B cell (primary cell): ENCODE measurements around the gene GRID1. TPM values are rescaled to one million over a fixed set of nuclear protein-coding genes. Genes with fewer than 3 reads are reported as not detected.

Source experiments
- ATAC-seq: fragments of 200-7000 bp; cut with Tn5 transposase; one replicate; pipeline ENCODE4 v1.10.0; 2021; ENCODE audit warnings: low read depth, mild to moderate bottlenecking, moderate number of reproducible peaks, moderate library complexity
- CTCF ChIA-PET: fragments of 350-600 bp; sonication (Branson Sonifier 250); formaldehyde crosslinking; loops from one replicate; lab custom pipeline; 2021; ENCODE audit warnings: antibody characterized with exemption, inconsistent platforms; lab: Charles Lee
- POLR2A ChIA-PET: fragments of 350-600 bp; sonication (Branson Sonifier 250); formaldehyde crosslinking; loops from one replicate; lab custom pipeline; 2021; ENCODE audit warnings: antibody characterized with exemption; lab: Charles Lee
- DNase-seq: peaks from one replicate; pipeline ENCODE4 v3.0.0; 2013
- H2AFZ ChIP-seq: 2 replicates; pipeline ENCODE4 v1.6.1; 2012; ENCODE audit warnings: mild to moderate bottlenecking, low read depth, low read length; ENCODE audit not compliant: insufficient read depth, poor library complexity, severe bottlenecking
- H3K27ac ChIP-seq, 2 donors: 1 replicate in 1 of 2; 2 replicates in 1 of 2; pipeline ENCODE4 v1.5.1; 2012 to 2013; ENCODE audit warnings: low read length in 2 of 2, mild to moderate bottlenecking in 2 of 2, moderate library complexity in 1 of 2
- H3K27me3 ChIP-seq, 4 experiments: fragments of 200-600 bp in 1 of 4; sonication (generic) in 1 of 4; replicated peaks in 1 of 4; 1 replicate in 2 of 4; 2 replicates in 2 of 4; pipeline versions ENCODE4 v1.6.1 to v1.7.0; 2013 to 2016; ENCODE audit warnings: low read length in 3 of 4, mild to moderate bottlenecking in 2 of 4, mixed read lengths in 1 of 4, moderate library complexity in 1 of 4; ENCODE audit not compliant: insufficient read depth in 4 of 4, control insufficient read depth in 3 of 4; ENCODE audit errors: control extremely low read depth in 1 of 4
- H3K36me3 ChIP-seq, 2 experiments: replicated peaks in 1 of 2; 1 replicate in 1 of 2; 2 replicates in 1 of 2; pipeline versions ENCODE4 v1.6.1 to v1.7.1; 2013; ENCODE audit warnings: low read length in 1 of 2; ENCODE audit not compliant: insufficient read depth in 2 of 2, control insufficient read depth in 1 of 2; ENCODE audit errors: control extremely low read depth in 1 of 2, extremely low read depth in 1 of 2
- H3K4me1 ChIP-seq, 2 donors: fragments of 200-600 bp in 1 of 2; sonication (generic) in 1 of 2; 1 replicate in 1 of 2; 2 replicates in 1 of 2; pipeline versions ENCODE4 v1.5.1 to v1.6.1; 2013 to 2017; ENCODE audit warnings: low read length in 2 of 2; ENCODE audit not compliant: control insufficient read depth in 2 of 2, insufficient read depth in 2 of 2
- H3K4me2 ChIP-seq: replicated peaks from 2 replicates; pipeline ENCODE3; 2012; ENCODE audit warnings: mild to moderate bottlenecking, low read depth, low read length; ENCODE audit not compliant: poor library complexity, severe bottlenecking
- H3K4me3 ChIP-seq, 5 experiments: fragments of 200-600 bp in 1 of 5; sonication (generic) in 1 of 5; 1 replicate in 3 of 5; 2 replicates in 2 of 5; pipeline versions ENCODE4 v1.5.1 to v1.7.0; 2011 to 2016; ENCODE audit warnings: low read length in 4 of 5, mild to moderate bottlenecking in 4 of 5, low read depth in 2 of 5, control low read depth in 1 of 5, moderate library complexity in 1 of 5; ENCODE audit not compliant: insufficient read depth in 1 of 5; ENCODE audit errors: control extremely low read depth in 1 of 5, extremely low read depth in 1 of 5
- H3K79me2 ChIP-seq: fragments of 200-600 bp; sonication (generic); one replicate; pipeline ENCODE4 v1.6.0; 2016; ENCODE audit warnings: low read length; ENCODE audit not compliant: control insufficient read depth, insufficient read depth
- H3K9ac ChIP-seq: fragments of 200-600 bp; sonication (generic); 2 replicates; pipeline ENCODE4 v1.6.1; 2017; ENCODE audit warnings: mild to moderate bottlenecking, low read length, moderate library complexity
- H3K9me3 ChIP-seq, 3 donors: one replicate each; pipeline versions ENCODE4 v1.6.1 to v1.7.1; 2013; ENCODE audit warnings: low read length in 2 of 3; ENCODE audit not compliant: control insufficient read depth in 2 of 3, insufficient read depth in 1 of 3; ENCODE audit errors: control extremely low read depth in 1 of 3
- H4K20me1 ChIP-seq: 2 replicates; pipeline ENCODE4 v1.6.0; 2012; ENCODE audit warnings: mild to moderate bottlenecking, low read length; ENCODE audit not compliant: insufficient read depth, control insufficient read depth, poor library complexity, severe bottlenecking
- H3K27ac Mint-ChIP-seq: one replicate; pipeline ENCODE4 v1.8.0; 2021; ENCODE audit warnings: mixed read lengths
- H3K27me3 Mint-ChIP-seq: one replicate; pipeline ENCODE4 v1.8.0; 2021; ENCODE audit warnings: mixed read lengths
- H3K4me1 Mint-ChIP-seq: one replicate; pipeline ENCODE4 v1.8.0; 2021; ENCODE audit warnings: mixed read lengths
- H3K4me3 Mint-ChIP-seq: one replicate; pipeline ENCODE4 v1.8.0; 2021; ENCODE audit warnings: mixed read lengths
- H3K9me3 Mint-ChIP-seq: one replicate; pipeline ENCODE4 v1.8.0; 2022; ENCODE audit warnings: mixed read lengths; ENCODE audit not compliant: insufficient read depth
- CTCF ChIP-seq: fragments of 200-600 bp; IDR thresholded peaks from one replicate; pipeline ENCODE4 v1.8.0; 2022; ENCODE audit warnings: antibody characterized with exemption, mild to moderate bottlenecking
- EZH2 ChIP-seq: IDR thresholded peaks from 2 replicates; pipeline ENCODE4 v1.6.1; 2012; ENCODE audit warnings: borderline replicate concordance, low read depth, mild to moderate bottlenecking, moderate library complexity, low read length; ENCODE audit not compliant: insufficient read depth, poor library complexity, severe bottlenecking
- WGBS: methylation state at CpG from one replicate; pipeline ENCODE4 v1.1.5; 2013; ENCODE audit warnings: missing lambda C conversion rate; ENCODE audit not compliant: insufficient coverage; 5-methylcytosine and 5-hydroxymethylcytosine counted together
- intact Hi-C: fragments of 100-400 bp; cut with micrococcal nuclease; formaldehyde crosslinking; loops from one replicate; pipeline ENCODE4 v1.10.0; 2022
- polyA plus RNA-seq: library from polyadenylated mRNA; depleted of rRNA; stranded (reverse); fragments of >200 nt; gene quantifications from 2 replicates; pipeline ENCODE4 v1.2.3, GENCODE V29; 2012
- total RNA-seq, 2 donors: library from RNA; stranded (reverse); fragments of 120-200 nt in 1 of 2; gene quantifications; 1 replicate in 1 of 2; 2 replicates in 1 of 2; pipeline versions ENCODE4 v1.2.3 to v1.2.4, GENCODE V29; 2013 to 2022

The GRID1 gene
- total and polyA plus RNA-seq, 2 donors (not counting 1 experiment from before 2014, with no cell fraction given): not detected

- intact Hi-C loops: no loop called here
- H3K27me3 ChIP-seq: no peaks in the 10 kb centered on the region
- H3K9me3 Mint-ChIP-seq: no peaks in the 10 kb centered on the region
- CTCF ChIA-PET: interaction anchor here (0.5 kb wide), 1 partner anchor 494 kb away, joined by 3 read pairs; no protein-coding TSS in a partner anchor
- POLR2A ChIA-PET: no interaction called here
- peaks cover 13% of the 10 kb centered on the region for H3K4me1 Mint-ChIP-seq
- DNase-seq (no peak), ATAC-seq (no peak)
- H3K9ac ChIP-seq: no peak overlapping the region
- no peak overlapping the region for H3K4me3 Mint-ChIP-seq
- no peak for TF ChIP-seq CTCF
- TF ChIP-seq EZH2: no peak
- no peaks in the 10 kb centered on the region for H3K36me3 ChIP-seq
- H3K27ac Mint-ChIP-seq: no peak overlapping the region
- H3K27ac ChIP-seq: no peak overlapping the region
- H3K4me3 ChIP-seq: no peak overlapping the region
- WGBS: 89% methylated on average over 3 of the region's 5 CpGs
- H3K9me3 ChIP-seq: no peaks in the 10 kb centered on the region
- no peak overlapping the region for H3K4me2 ChIP-seq
- no peaks in the 10 kb centered on the region for H4K20me1 ChIP-seq
- peaks cover 11 to 12% of the 10 kb centered on the region in 2 donors for H3K4me1 ChIP-seq
- H3K79me2 ChIP-seq: no peaks in the 10 kb centered on the region
- no peak overlapping the region for H2AFZ ChIP-seq
- no peaks in the 10 kb centered on the region for H3K27me3 Mint-ChIP-seq
These were observed 199.4 kb downstream of the GRID1 start for GRCh38 chr10:86167121-86167761.

- Mint-ChIP-seq H3K9me3 (no peaks in the 10 kb centered on the region), H3K27me3 (no peaks in the 10 kb centered on the region), H3K4me1 (peaks cover 5% of the 10 kb centered on the region), H3K4me3 (no peak overlapping the region), H3K27ac (no peak overlapping the region)
- Histone ChIP-seq H3K9me3 (no peaks in the 10 kb centered on the region), H3K9ac (no peak overlapping the region), H2AFZ (no peak overlapping the region), H3K79me2 (no peaks in the 10 kb centered on the region), H3K27me3 (no peaks in the 10 kb centered on the region), H4K20me1 (no peaks in the 10 kb centered on the region), H3K27ac (no peak overlapping the region), H3K36me3 (no peaks in the 10 kb centered on the region), H3K4me1 (peaks cover 2 to 5% of the 10 kb centered on the region in 2 donors), H3K4me2 (no peak overlapping the region), H3K4me3 (no peak overlapping the region)
- 97% methylated on average over 9 of the region's 9 CpGs for WGBS
- no peak for TF ChIP-seq CTCF
- ChIA-PET POLR2A (no interaction called here), CTCF (interaction anchor here (0.5 kb wide), 1 partner anchor 1383 kb away, joined by 4 read pairs; no protein-coding TSS in a partner anchor)
- intact Hi-C loops: no loop called here
- no peak for DNase-seq
- no peak for ATAC-seq
These were observed 200.9 kb downstream of the GRID1 start for GRCh38 chr10:86165666-86166065.
